ENCODE results near the gene RBMXL3. TPM values are rescaled to one million over a fixed set of nuclear protein-coding genes. Genes with fewer than 3 reads are reported as not detected.
"Not testable (repeated sequence)": the region's sequence is repeated elsewhere in the genome, so short reads cannot be mapped to it uniquely, and the experiment has no call there.

Gene RBMXL3
- total RNA-seq, 5 donors from 2014 or later (not counting 1 experiment from before 2014, with no cell fraction given) = not detected

- H3K27ac Mint-ChIP-seq; H3K4me1 Mint-ChIP-seq; H3K4me1 ChIP-seq (ENCODE audit: control insufficient read depth in 1 of 2, extremely low read depth in 1 of 2, insufficient read depth in 2 of 2, low read length in 2 of 2); H3K27me3 ChIP-seq (replicated peaks in 1 of 2; ENCODE audit: control insufficient read depth in 2 of 2, extremely low read depth in 1 of 2, insufficient read depth in 2 of 2, low read length in 1 of 2); H3K36me3 Mint-ChIP-seq; H3K9me3 ChIP-seq; ATAC-seq (replicated peaks in 1 of 4); CTCF ChIA-PET; POLR2A ChIA-PET; H3K27ac ChIP-seq (ENCODE audit: low read length); DNase-seq; H3K9me3 Mint-ChIP-seq; H3K36me3 ChIP-seq (ENCODE audit: control insufficient read depth in 2 of 2, extremely low read depth in 1 of 2, insufficient read depth in 1 of 2, low read length in 1 of 2); H3K4me3 ChIP-seq (ENCODE audit: control insufficient read depth in 1 of 2, extremely low read depth in 1 of 2, low read length in 1 of 2); H3K4me3 Mint-ChIP-seq: not testable (repeated sequence)
- H3K27me3 Mint-ChIP-seq = peaks cover 0 to 12% of the 10 kb centered on the region in 2 donors
Observed at GRCh38 chrX:115209547-115209946, 20.3 kb downstream of the RBMXL3 start.

- peaks cover 0 to 18% of the 10 kb centered on the region in 2 donors for H3K27me3 Mint-ChIP-seq
- Histone ChIP-seq H3K27me3 (replicated peaks in 1 of 2; ENCODE audit: control insufficient read depth in 2 of 2, extremely low read depth in 1 of 2, insufficient read depth in 2 of 2, low read length in 1 of 2) (no peaks in the 10 kb centered on the region), H3K36me3 (ENCODE audit: control insufficient read depth in 2 of 2, extremely low read depth in 1 of 2, insufficient read depth in 1 of 2, low read length in 1 of 2) (no peaks in the 10 kb centered on the region), H3K27ac (ENCODE audit: low read length) (no peak overlapping the region), H3K4me1 (ENCODE audit: control insufficient read depth in 1 of 2, extremely low read depth in 1 of 2, insufficient read depth in 2 of 2, low read length in 2 of 2) (no peaks in the 10 kb centered on the region), H3K4me3 (ENCODE audit: control insufficient read depth in 1 of 2, extremely low read depth in 1 of 2, low read length in 1 of 2) (no peak overlapping the region), H3K9me3 (no peaks in the 10 kb centered on the region)
- no peak overlapping the region for H3K27ac Mint-ChIP-seq
- CTCF ChIA-PET = no interaction called here
- no peaks in the 10 kb centered on the region for H3K36me3 Mint-ChIP-seq
- no CpG with 5 or more reads among the region's 1 CpG for WGBS (ENCODE audit: insufficient coverage)
- H3K4me3 Mint-ChIP-seq = no peak overlapping the region
- POLR2A ChIA-PET = interaction anchor here in 1 of 2 donors (0.6 kb wide), 1 partner anchor 10 kb away, joined by 3 read pairs; no protein-coding TSS in a partner anchor
- ATAC-seq (replicated peaks in 1 of 4) = no peak
- DNase-seq = no peak
- H3K4me1 Mint-ChIP-seq = no peaks in the 10 kb centered on the region
- peaks cover 0 to 5% (median 0%) of the 10 kb centered on the region in 3 donors for H3K9me3 Mint-ChIP-seq
Observed at GRCh38 chrX:115214151-115214550, 24.9 kb downstream of the RBMXL3 start.

DNA sequence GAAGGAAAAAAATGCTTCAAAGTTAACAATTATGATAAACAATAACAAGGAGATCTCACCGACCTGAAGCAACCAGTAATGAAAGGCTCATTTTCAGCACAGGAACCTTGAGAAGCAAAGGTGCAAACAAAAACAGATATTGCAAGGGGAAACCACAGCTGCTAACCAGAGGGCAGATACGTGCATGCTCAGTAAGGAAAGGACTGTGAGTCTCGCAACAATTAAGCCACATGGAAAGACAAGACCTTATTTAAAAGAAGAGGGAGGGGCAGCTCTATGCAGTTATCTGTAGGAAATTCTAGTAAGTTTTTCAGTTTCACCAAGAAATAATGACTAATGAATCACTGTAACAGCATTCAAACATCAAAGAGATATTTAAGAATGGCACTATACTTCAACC is 25.4 kb downstream of the RBMXL3 start:
- POLR2A ChIA-PET = no interaction called here
- Mint-ChIP-seq H3K4me1 (no peaks in the 10 kb centered on the region), H3K27ac (no peak overlapping the region), H3K27me3 (peaks cover 0 to 14% of the 10 kb centered on the region in 2 donors), H3K36me3 (no peaks in the 10 kb centered on the region), H3K4me3 (no peak overlapping the region), H3K9me3 (peaks cover 0 to 5% (median 0%) of the 10 kb centered on the region in 3 donors)
- no peak overlapping the region for H3K27ac ChIP-seq (ENCODE audit: low read length)
- H3K9me3 ChIP-seq = no peaks in the 10 kb centered on the region
- H3K4me3 ChIP-seq (ENCODE audit: control insufficient read depth in 1 of 2, extremely low read depth in 1 of 2, low read length in 1 of 2) = no peak overlapping the region
- DNase-seq (no peak), ATAC-seq (replicated peaks in 1 of 4) (no peak)
- CTCF ChIA-PET = no interaction called here
- no peaks in the 10 kb centered on the region for H3K4me1 ChIP-seq (ENCODE audit: control insufficient read depth in 1 of 2, extremely low read depth in 1 of 2, insufficient read depth in 2 of 2, low read length in 2 of 2)
- no peaks in the 10 kb centered on the region for H3K27me3 ChIP-seq (replicated peaks in 1 of 2; ENCODE audit: control insufficient read depth in 2 of 2, extremely low read depth in 1 of 2, insufficient read depth in 2 of 2, low read length in 1 of 2)
- WGBS (ENCODE audit: insufficient coverage) = 20% methylated on average over 1 of the region's 3 CpGs
- no peaks in the 10 kb centered on the region for H3K36me3 ChIP-seq (ENCODE audit: control insufficient read depth in 2 of 2, extremely low read depth in 1 of 2, insufficient read depth in 1 of 2, low read length in 1 of 2)

- CTCF ChIA-PET; POLR2A ChIA-PET; H3K4me1 Mint-ChIP-seq; H3K4me3 Mint-ChIP-seq; ATAC-seq (replicated peaks in 1 of 4); H3K27ac ChIP-seq (ENCODE audit: low read length); H3K9me3 Mint-ChIP-seq; H3K36me3 Mint-ChIP-seq; H3K27me3 ChIP-seq (replicated peaks in 1 of 2; ENCODE audit: control insufficient read depth in 2 of 2, extremely low read depth in 1 of 2, insufficient read depth in 2 of 2, low read length in 1 of 2); H3K36me3 ChIP-seq (ENCODE audit: control insufficient read depth in 2 of 2, extremely low read depth in 1 of 2, insufficient read depth in 1 of 2, low read length in 1 of 2); H3K4me3 ChIP-seq (ENCODE audit: control insufficient read depth in 1 of 2, extremely low read depth in 1 of 2, low read length in 1 of 2); H3K9me3 ChIP-seq; DNase-seq; H3K27ac Mint-ChIP-seq; H3K4me1 ChIP-seq (ENCODE audit: control insufficient read depth in 1 of 2, extremely low read depth in 1 of 2, insufficient read depth in 2 of 2, low read length in 2 of 2): not testable (repeated sequence)
- no CpG with 5 or more reads among the region's 4 CpGs for WGBS (ENCODE audit: insufficient coverage)
- peaks cover 0 to 23% of the 10 kb centered on the region in 2 donors for H3K27me3 Mint-ChIP-seq
Observed at GRCh38 chrX:115217346-115217745, 28.1 kb downstream of the RBMXL3 start.

GRCh38 chrX:115226929-115227328 is 37.7 kb downstream of the RBMXL3 start:
- CTCF ChIA-PET = no interaction called here
- Mint-ChIP-seq H3K27ac (no peak overlapping the region), H3K4me3 (no peak overlapping the region), H3K27me3 (peaks cover 3 to 24% of the 10 kb centered on the region in 2 donors), H3K9me3 (no peaks in the 10 kb centered on the region), H3K36me3 (no peaks in the 10 kb centered on the region), H3K4me1 (no peaks in the 10 kb centered on the region)
- Histone ChIP-seq H3K4me1 (ENCODE audit: control insufficient read depth in 1 of 2, extremely low read depth in 1 of 2, insufficient read depth in 2 of 2, low read length in 2 of 2) (no peaks in the 10 kb centered on the region), H3K27ac (ENCODE audit: low read length) (no peak overlapping the region), H3K27me3 (replicated peaks in 1 of 2; ENCODE audit: control insufficient read depth in 2 of 2, extremely low read depth in 1 of 2, insufficient read depth in 2 of 2, low read length in 1 of 2) (no peaks in the 10 kb centered on the region), H3K9me3 (no peaks in the 10 kb centered on the region), H3K36me3 (ENCODE audit: control insufficient read depth in 2 of 2, extremely low read depth in 1 of 2, insufficient read depth in 1 of 2, low read length in 1 of 2) (no peaks in the 10 kb centered on the region), H3K4me3 (ENCODE audit: control insufficient read depth in 1 of 2, extremely low read depth in 1 of 2, low read length in 1 of 2) (no peak overlapping the region)
- POLR2A ChIA-PET = no interaction called here
- ATAC-seq (replicated peaks in 1 of 4) = no peak
- WGBS (ENCODE audit: insufficient coverage) = no CpG with 5 or more reads among the region's 1 CpG
- no peak for DNase-seq

DNA sequence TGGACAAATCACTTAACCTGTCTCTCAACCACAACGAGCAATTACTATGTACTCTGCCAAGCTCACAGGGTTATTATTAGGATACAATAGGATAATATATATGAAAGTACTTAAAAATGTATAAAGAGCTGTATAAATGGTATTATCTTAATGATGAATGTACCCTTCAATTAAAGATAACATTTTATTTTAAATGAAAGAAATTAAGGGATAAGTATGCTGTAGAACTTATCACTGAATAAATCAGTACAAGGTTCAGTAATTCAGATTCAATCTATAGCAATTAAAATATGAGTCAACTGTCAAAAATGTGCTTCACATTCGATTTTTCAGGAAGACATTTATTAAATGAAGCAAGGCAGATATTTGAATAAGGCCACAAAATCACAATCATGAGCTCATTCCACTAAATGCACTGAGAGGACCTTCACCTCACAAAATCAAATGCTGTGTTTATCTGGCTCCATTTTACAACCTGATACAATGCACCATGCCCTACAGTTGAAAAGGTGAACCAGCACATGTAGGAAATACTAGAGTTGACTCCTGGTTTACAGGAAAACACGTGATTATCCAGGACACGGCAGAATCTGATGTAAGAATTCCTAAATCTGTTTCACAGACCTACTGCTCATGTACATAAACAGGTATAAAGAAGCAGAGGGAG is 40.3 kb downstream of the RBMXL3 start:
- Mint-ChIP-seq H3K9me3 (no peaks in the 10 kb centered on the region), H3K4me1 (peaks cover 0 to 4% (median 4%) of the 10 kb centered on the region in 3 donors), H3K4me3 (no peak overlapping the region), H3K27ac (no peak overlapping the region), H3K27me3 (peaks cover 12 to 33% of the 10 kb centered on the region in 2 donors), H3K36me3 (no peaks in the 10 kb centered on the region)
- ChIA-PET POLR2A (no interaction called here), CTCF (interaction anchor here in 1 of 2 donors (0.6 kb wide), 1 partner anchor 247 kb away, joined by 3 read pairs; no protein-coding TSS in a partner anchor)
- no CpG with 5 or more reads among the region's 4 CpGs for WGBS (ENCODE audit: insufficient coverage)
- Histone ChIP-seq H3K9me3 (no peaks in the 10 kb centered on the region), H3K27ac (ENCODE audit: low read length) (no peak overlapping the region), H3K36me3 (ENCODE audit: control insufficient read depth in 2 of 2, extremely low read depth in 1 of 2, insufficient read depth in 1 of 2, low read length in 1 of 2) (no peaks in the 10 kb centered on the region), H3K27me3 (replicated peaks in 1 of 2; ENCODE audit: control insufficient read depth in 2 of 2, extremely low read depth in 1 of 2, insufficient read depth in 2 of 2, low read length in 1 of 2) (peaks cover 0 to 5% of the 10 kb centered on the region in 2 experiments), H3K4me1 (ENCODE audit: control insufficient read depth in 1 of 2, extremely low read depth in 1 of 2, insufficient read depth in 2 of 2, low read length in 2 of 2) (no peaks in the 10 kb centered on the region), H3K4me3 (ENCODE audit: control insufficient read depth in 1 of 2, extremely low read depth in 1 of 2, low read length in 1 of 2) (no peak overlapping the region)
- DNase-seq (no peak), ATAC-seq (replicated peaks in 1 of 4) (no peak)
